ENCODE results near the gene NLRP14.

DNA sequence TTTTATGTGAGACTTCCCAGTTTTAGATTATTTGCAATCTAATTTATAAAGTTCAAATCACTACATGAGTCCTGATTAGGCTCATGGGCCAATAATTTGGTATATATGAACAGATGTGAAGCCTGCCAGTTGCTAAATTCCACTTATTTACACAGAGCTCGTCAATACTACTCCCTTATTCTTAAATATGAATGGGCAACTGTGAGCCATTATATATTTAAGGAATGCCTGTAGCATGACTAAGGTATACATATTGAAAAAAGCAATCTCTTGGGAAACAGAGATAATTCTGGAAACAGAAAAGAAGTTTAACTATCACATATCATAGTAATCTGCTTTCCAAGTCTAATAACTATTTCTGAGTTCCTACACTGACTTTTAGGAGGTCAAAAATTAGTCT lies 95.5 kb downstream of the NLRP14 start:
- TF ChIP-seq, protein P1, sequence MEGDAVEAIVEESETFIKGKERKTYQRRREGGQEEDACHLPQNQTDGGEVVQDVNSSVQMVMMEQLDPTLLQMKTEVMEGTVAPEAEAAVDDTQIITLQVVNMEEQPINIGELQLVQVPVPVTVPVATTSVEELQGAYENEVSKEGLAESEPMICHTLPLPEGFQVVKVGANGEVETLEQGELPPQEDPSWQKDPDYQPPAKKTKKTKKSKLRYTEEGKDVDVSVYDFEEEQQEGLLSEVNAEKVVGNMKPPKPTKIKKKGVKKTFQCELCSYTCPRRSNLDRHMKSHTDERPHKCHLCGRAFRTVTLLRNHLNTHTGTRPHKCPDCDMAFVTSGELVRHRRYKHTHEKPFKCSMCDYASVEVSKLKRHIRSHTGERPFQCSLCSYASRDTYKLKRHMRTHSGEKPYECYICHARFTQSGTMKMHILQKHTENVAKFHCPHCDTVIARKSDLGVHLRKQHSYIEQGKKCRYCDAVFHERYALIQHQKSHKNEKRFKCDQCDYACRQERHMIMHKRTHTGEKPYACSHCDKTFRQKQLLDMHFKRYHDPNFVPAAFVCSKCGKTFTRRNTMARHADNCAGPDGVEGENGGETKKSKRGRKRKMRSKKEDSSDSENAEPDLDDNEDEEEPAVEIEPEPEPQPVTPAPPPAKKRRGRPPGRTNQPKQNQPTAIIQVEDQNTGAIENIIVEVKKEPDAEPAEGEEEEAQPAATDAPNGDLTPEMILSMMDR (IDR thresholded peaks at IDR 0.05) = no peak
- TF ChIP-seq POLR2A (IDR thresholded peaks at IDR 0.05) = no peak
- no peak for TF ChIP-seq POLR2AphosphoS5 (IDR thresholded peaks at IDR 0.05)
- no peak for TF ChIP-seq EP300 (IDR thresholded peaks at IDR 0.05)

All from gastroesophageal sphincter (tissue), 3 donors.